HG02588 (cell line): ENCODE measurements around the gene MT3.
"Not testable (repeated sequence)": the region's sequence is repeated elsewhere in the genome, so short reads cannot be mapped to it uniquely, and the experiment has no call there.

Experiments used
- ATAC-seq: cut with Tn5 transposase; IDR thresholded peaks from one replicate; pipeline ENCODE4 v1.9.1; 2021; ENCODE audit warnings: mild to moderate bottlenecking, moderate library complexity; ENCODE audit not compliant: unreplicated experiment

MT3 gene

DNA sequence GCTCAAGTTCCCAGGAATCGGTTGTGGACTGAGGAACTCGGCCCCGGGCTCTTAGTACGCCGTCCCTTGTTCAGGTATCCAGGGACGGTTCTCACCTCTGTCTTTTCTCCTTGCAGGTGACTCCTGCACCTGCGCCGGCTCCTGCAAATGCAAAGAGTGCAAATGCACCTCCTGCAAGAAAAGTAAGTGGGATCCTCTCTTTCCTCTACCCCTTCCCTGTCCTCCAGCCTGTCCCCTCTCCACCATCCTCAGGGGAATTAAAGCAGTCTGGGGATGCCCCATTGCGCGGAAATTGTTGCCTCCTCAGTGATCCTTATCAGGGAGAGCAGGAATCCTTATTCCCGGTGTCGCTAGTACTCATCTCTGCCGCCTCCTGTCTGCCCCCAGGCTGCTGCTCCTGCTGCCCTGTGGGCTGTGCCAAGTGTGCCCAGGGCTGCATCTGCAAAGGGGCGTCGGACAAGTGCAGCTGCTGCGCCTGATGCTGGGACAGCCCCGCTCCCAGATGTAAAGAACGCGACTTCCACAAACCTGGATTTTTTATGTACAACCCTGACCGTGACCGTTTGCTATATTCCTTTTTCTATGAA, 19.6 kb downstream of the MT3 start:
- no peak for ATAC-seq

- ATAC-seq, result peak; percentile 34
Measured at GRCh38 chr16:56609463-56609921, 20.2 kb downstream of the MT3 start.

DNA sequence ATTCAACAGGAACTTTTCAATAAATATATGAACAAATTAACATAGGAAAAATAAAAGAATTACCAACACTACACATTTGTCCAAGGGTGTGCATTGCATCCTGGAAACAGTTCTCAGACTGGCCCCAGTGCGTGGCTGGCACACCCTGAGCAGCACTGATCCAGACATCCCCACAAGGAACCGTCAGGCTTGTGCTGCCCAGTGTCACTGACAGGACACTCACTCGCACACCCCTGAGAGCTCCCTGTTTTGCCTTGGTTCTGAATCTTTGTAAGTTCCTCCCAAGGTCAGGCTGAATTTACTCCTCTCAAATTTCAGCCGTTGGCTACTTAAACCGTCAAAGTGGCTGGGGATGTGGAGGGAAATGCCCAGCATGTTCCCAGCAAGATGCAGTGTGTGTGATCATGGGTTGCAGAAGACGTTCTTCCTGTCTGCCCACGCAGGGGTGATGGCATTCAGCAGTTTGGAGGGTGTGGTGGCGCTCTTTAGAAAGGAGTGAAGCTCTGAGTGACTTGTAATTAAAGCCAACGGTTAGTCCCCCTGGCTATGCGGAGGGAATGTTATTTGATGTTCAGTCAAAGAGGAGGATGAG, 20.8 kb downstream of the MT3 start:
- no peak for ATAC-seq

- ATAC-seq, result no peak
Measured at GRCh38 chr16:56610609-56611111, 21.3 kb downstream of the MT3 start.

- no peak for ATAC-seq
Measured at GRCh38 chr16:56611281-56611833, 22.0 kb downstream of the MT3 start.

DNA sequence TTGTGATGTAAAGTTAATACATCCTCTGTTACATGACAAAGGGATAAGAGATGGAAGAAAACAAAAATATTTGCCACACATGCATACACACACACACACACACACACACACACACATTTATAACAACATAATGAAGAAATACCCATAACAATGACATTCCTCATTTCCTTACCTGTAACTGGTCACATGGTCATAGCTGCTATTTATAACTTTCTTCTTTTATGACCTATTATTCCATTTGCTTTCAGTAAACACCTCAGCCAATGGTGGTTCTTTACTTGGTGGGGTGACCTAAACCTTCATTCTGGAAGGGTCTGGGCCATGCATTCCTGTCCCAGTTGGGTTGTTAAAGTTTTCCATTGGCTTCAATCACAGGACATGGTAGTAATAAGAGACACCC, 24.4 kb downstream of the MT3 start:
- no peak for ATAC-seq

GRCh38 chr16:56614549-56614991, 25.2 kb downstream of the MT3 start:
- no peak for ATAC-seq

- no peak for ATAC-seq
Measured at GRCh38 chr16:56615353-56615752, 26.0 kb downstream of the MT3 start.

DNA sequence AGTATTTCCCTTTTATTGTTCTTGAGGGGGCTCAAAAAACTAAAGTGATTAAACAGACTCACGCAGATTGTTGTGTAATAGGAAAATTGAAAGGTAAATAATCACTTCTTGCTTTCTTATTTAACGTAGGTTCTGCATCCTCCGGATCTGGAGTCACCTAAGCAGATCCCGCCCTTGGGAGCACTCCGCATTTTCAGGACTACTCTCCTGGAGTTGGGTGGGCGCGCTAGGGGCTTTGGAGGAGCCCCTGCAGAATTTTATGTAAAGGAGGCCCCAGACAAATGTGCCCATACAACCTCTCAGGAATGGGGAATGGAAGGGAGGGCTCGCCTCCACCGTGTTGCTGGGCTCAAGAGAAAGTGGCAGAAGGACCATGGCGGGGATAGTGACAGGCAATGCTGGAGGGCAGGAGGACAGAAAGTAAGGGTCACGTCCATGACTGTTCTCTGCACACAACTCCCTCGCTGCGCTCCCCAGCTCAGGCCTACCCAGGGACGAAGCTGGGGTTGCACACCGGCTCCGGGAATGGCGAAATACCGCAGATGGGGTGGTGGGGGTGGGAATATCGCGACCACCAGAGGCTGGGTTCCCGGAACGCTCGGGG, 27.4 kb downstream of the MT3 start:
- ATAC-seq, result no peak

- no peak for ATAC-seq
Measured at GRCh38 chr16:56617212-56618085, 28.1 kb downstream of the MT3 start.

DNA sequence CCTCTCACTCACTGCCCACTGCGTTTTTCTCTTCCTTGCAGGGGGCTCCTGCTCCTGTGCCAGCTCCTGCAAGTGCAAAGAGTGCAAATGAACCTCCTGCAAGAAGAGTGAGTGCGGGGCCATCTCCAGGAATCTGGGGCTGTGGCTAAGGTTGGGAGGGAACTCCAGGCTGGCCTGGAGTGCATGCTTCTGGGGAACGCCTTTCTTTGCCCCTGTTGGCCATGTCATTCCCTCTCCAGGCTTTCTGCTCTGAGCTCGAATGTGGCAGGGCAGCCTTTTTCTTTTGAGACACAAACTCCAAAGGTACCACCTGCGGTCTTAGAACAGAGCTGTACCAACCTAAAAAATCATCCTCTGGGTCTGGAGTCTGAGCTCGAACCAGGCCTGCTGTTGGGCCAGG, 28.8 kb downstream of the MT3 start:
- no peak for ATAC-seq

DNA sequence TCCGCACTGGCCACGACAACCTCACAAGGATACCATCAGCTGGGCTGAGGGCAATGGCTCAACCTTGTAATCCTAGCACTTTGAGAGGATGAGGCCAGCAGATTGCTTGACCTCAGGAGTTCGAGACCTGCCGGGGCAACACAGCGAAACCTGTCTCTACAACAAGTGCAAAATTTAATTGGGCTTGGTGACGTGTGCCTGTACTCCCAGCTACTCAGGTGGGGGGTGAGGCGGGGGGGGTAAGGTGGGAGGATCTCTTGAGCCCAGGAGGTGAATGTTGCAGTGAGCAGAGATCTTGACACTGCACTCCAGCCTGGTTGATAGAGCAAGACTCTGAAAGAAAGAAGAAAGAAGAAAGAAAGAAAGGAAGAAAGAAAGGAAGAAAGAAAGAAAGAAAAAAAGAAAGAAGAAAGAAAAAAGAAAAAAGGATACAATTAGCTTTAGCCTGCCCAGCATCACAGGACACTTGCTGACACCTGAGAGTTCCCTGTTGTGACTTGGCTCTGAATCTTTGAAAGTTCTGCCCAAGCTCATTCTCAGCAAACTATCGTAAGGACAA, 31.1 kb downstream of the MT3 start:
- ATAC-seq, result no peak

DNA sequence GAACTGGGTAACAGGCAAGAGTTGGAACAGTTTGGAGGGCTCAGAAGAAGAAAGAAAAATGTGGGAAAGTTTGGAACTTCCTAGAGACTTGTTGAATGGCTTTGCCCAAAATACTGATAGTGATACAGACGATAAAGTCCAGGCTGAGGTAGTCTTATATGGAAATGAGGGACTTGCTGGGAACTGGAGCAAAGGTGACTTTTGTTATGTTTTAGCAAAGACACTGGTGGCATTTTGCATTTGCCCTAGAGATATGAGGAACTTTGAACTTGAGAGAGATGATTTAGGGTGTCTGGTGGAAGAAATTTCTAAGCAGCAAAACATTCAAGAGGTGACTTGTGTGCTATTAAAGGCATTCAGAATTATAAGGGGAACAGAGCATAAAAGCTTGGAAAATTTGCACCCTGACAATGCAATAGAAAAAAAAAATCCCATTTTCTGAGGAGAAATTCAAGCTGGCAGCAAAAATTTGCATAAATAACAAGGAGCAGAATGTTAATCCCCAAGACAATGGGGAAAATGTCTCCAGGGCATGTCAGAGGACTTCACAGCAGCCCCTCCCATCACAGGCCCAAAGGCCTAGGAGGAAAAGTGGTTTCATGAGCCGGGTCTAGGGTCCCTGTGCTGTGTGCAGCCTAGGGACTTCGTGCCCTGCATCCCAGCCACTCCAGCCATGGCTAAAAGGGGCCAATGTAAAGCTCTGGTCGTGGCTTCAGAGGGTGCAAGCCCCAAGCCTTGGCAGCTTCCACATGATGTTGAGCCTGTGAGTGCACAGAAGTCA, 32.5 kb downstream of the MT3 start:
- ATAC-seq, result not testable (repeated sequence)

GRCh38 chr16:56623184-56623583, 33.9 kb downstream of the MT3 start:
- ATAC-seq, result not testable (repeated sequence)

DNA sequence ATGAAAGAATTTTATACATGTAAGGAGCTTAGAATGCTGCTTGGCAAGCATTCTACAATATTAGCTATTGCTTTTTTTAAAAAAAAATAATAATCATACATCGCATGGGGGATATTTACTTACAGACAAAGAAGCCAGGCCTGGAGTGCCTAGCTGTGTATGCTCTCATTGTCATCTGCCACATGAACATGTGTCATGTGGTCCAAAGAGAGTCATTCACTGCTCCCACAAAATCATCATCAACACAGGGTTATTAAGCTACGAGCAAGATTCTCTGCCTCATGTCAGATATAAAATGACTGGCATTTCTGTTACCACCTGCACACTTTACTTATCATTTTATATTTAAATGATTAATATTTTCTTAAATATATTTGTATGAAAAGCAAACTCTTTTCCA, 34.3 kb downstream of the MT3 start:
- ATAC-seq, result no peak

- ATAC-seq, result peak; percentile 54
Measured at GRCh38 chr16:56625140-56625942, 36.0 kb downstream of the MT3 start, which contains the start of gene MT1E. Gene MT1E, plus strand, starts transcription at chr16:56625781. Its CDS starts 71 bp downstream, at chr16:56625852.

DNA sequence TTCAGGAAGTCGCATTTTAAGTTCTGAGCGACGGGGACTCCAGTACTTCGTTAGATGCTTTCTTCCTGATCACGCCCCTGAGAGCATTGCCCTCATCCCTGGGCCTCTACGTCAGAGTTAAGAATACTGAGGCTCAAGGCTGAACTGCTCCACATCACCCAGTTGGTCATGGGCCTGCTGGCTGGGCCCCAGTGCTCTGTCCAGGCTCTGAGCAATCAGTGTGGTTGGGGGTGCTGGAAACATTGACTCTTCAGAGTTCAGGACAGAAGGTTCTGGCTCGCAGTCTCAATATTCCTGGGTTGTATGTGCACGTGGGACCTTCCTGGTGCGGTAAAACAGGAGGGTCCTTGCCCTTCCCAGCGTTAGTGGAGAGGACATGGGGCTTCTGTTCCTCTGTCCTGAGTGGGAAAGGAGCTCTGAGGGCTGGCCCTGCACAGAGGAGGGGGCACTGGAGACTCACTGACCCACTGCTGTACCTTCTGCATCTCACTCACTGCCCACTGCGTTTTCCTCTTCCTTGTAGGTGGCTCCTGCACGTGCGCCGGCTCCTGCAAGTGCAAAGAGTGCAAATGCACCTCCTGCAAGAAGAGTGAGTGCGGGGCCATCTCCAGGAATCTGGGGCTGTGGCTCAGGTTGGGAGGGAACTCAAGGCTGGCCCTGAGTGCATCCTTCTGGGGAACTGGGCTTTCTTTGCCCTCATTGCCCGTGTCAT, 36.8 kb downstream of the MT3 start:
- ATAC-seq, result peak; percentile 10

DNA sequence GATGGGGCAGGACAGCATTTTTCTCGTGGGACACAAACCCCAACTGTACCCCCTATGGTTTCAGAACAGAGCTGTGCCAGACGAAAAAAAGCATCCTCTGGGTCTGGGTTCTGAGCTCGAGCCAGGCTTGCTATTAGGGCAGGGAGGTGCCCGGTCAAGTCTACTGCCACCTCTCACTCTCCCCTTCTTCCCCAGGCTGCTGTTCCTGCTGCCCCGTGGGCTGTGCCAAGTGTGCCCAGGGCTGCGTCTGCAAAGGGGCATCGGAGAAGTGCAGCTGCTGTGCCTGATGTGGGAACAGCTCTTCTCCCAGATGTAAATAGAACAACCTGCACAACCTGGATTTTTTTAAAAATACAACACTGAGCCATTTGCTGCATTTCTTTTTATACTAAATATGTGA, 37.4 kb downstream of the MT3 start:
- no peak for ATAC-seq
